HL-60/S4 treated with retinoic acid at 250 ng/mL for 4 days and 3 days (cell line): Measurements from ENCODE around the gene CTIF.
"Not testable (repeated sequence)": the region's sequence is repeated elsewhere in the genome, so short reads cannot be mapped to it uniquely, and the experiment has no call there.

Source experiments
- in situ Hi-C: fragments of 300-500 bp; cut with MboI; formaldehyde crosslinking; loops from 2 replicates; pipeline ENCODE4 v1.7.0; 2022; ENCODE audit warnings: low sequenced_read_pairs

Gene CTIF

GRCh38 chr18:48869591-48869990 lies 330.8 kb downstream of the CTIF start:
- in situ Hi-C loops = no loop called here

GRCh38 chr18:48870926-48871325 lies 332.1 kb downstream of the CTIF start:
- in situ Hi-C loops = not testable (repeated sequence)

GRCh38 chr18:48871391-48872166 lies 332.7 kb downstream of the CTIF start:
- in situ Hi-C loops = no loop called here

- in situ Hi-C loops = no loop called here
Observed at GRCh38 chr18:48872234-48873145, 333.7 kb downstream of the CTIF start.

GRCh38 chr18:48874233-48874632 lies 335.4 kb downstream of the CTIF start:
- in situ Hi-C loops = no loop called here

- in situ Hi-C loops = no loop called here
Observed at GRCh38 chr18:48874701-48875162, 335.9 kb downstream of the CTIF start.

GRCh38 chr18:48875314-48875941 lies 336.6 kb downstream of the CTIF start:
- in situ Hi-C loops = no loop called here

GRCh38 chr18:48875942-48876511 lies 337.2 kb downstream of the CTIF start:
- in situ Hi-C loops = no loop called here

GRCh38 chr18:48876590-48876989 lies 337.8 kb downstream of the CTIF start:
- in situ Hi-C loops = no loop called here

- in situ Hi-C loops = no loop called here
Observed at GRCh38 chr18:48877941-48878340, 339.1 kb downstream of the CTIF start.

GRCh38 chr18:48878471-48878870 lies 339.6 kb downstream of the CTIF start:
- in situ Hi-C loops = no loop called here

- in situ Hi-C loops = no loop called here
Observed at GRCh38 chr18:48879008-48879431, 340.2 kb downstream of the CTIF start.

GRCh38 chr18:48880931-48881330 lies 342.1 kb downstream of the CTIF start:
- in situ Hi-C loops = no loop called here

GRCh38 chr18:48882379-48882778 lies 343.5 kb downstream of the CTIF start:
- in situ Hi-C loops = no loop called here

- in situ Hi-C loops = no loop called here
Observed at GRCh38 chr18:48884306-48884705, 345.5 kb downstream of the CTIF start.

GRCh38 chr18:48884771-48885170 lies 345.9 kb downstream of the CTIF start:
- in situ Hi-C loops = no loop called here

GRCh38 chr18:48885266-48885923 lies 346.6 kb downstream of the CTIF start:
- in situ Hi-C loops = no loop called here

GRCh38 chr18:48885924-48886400 lies 347.1 kb downstream of the CTIF start:
- in situ Hi-C loops = no loop called here

GRCh38 chr18:48886520-48887293 lies 347.9 kb downstream of the CTIF start:
- in situ Hi-C loops = no loop called here
